22Rv1 (cell line): ENCODE measurements around the gene CDCA8.

Experiments used
- H3K27ac ChIP-seq: fragments of 450-650 bp; 2 replicates; pipeline ENCODE4 v1.5.1; 2017
- ZFX ChIP-seq: fragments of 450-650 bp; IDR thresholded peaks from 2 replicates; pipeline ENCODE4 v1.6.1; 2017; ENCODE audit warnings: antibody characterized with exemption, borderline replicate concordance
- TF ChIP-seq, protein P1 (sequence below): fragments of 450-650 bp; IDR thresholded peaks from 2 replicates; pipeline ENCODE4 v1.5.1; 2017; ENCODE audit warnings: mild to moderate bottlenecking

CDCA8 gene

GRCh38 chr1:37655274-37655673, 37.0 kb upstream of the CDCA8 start:
- TF ChIP-seq, protein P1, sequence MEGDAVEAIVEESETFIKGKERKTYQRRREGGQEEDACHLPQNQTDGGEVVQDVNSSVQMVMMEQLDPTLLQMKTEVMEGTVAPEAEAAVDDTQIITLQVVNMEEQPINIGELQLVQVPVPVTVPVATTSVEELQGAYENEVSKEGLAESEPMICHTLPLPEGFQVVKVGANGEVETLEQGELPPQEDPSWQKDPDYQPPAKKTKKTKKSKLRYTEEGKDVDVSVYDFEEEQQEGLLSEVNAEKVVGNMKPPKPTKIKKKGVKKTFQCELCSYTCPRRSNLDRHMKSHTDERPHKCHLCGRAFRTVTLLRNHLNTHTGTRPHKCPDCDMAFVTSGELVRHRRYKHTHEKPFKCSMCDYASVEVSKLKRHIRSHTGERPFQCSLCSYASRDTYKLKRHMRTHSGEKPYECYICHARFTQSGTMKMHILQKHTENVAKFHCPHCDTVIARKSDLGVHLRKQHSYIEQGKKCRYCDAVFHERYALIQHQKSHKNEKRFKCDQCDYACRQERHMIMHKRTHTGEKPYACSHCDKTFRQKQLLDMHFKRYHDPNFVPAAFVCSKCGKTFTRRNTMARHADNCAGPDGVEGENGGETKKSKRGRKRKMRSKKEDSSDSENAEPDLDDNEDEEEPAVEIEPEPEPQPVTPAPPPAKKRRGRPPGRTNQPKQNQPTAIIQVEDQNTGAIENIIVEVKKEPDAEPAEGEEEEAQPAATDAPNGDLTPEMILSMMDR = no peak
- TF ChIP-seq ZFX = no peak
- H3K27ac ChIP-seq = no peak overlapping the region

- H3K27ac ChIP-seq = no peak overlapping the region
- TF ChIP-seq ZFX = no peak
- TF ChIP-seq, protein P1 = no peak
These were observed 36.3 kb upstream of the CDCA8 start for GRCh38 chr1:37656026-37656425.

DNA sequence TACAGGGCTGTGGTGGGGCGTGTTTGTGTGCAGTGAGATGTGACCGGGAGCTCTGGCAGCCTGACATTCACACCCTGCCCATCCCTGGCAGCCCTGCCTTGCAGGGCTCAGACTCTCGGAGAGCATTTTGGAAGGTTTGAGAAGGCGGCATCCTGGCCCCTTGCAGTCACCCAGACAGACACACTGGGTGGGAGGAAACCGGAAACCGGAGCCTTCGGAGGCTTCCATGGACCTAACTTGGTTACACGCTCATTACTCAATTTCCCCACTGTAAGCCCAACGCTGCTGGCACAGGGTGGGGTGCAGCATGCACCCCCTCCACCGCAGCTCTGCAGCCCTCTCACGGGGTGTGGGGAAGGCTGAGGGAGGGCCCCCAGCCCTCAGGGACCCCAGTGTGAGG, 35.4 kb upstream of the CDCA8 start:
- no peak overlapping the region for H3K27ac ChIP-seq
- TF ChIP-seq, protein P1 = no peak
- no peak for TF ChIP-seq ZFX

- H3K27ac ChIP-seq = no peak overlapping the region
- TF ChIP-seq, protein P1 = no peak
- no peak for TF ChIP-seq ZFX
These were observed 34.5 kb upstream of the CDCA8 start for GRCh38 chr1:37657620-37658412.

DNA sequence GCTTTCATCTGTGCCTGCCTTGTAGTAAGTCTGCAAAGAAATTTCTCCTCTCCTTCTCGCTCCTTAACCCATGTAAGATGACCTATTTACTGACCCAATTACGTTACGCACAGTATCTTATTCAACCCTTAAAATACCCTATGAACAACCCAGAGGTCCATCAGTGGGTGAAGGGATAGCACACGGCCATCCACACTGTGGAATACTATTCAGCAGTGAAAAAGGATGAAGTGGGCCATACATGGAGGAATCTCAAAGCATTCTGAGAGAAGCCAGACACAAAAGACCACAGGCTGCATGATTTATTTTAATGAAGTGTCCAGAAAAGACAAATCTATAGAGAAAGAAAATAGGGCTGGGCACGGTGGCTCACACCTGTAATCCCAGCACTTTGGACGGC, 33.8 kb upstream of the CDCA8 start:
- TF ChIP-seq, protein P1 = no peak
- no peak for TF ChIP-seq ZFX

DNA sequence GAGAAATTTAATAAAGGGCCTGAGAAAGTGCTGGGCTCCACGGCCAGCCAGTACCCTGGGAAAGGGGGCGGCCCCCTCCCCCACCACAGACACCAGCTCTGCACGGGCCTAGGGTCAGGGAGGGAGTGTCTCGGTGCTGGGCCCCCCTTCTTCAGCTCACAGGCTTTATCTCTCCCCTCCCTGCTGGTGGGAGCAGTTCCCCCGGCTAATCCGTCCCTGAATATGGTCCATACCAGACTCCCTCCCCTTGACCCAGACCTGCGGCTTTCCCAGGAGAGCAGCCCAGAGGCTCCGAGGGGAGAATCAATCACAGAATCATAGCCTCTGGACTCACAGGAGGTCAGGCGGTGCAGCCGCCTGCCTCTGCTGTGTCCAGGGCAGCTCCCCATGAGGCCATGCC, 31.7 kb upstream of the CDCA8 start:
- no peak for TF ChIP-seq ZFX
- TF ChIP-seq, protein P1 = no peak
- H3K27ac ChIP-seq = no peak overlapping the region

More for the DNA sequence above, 33.8 kb upstream of the CDCA8 start:
- no peak overlapping the region for H3K27ac ChIP-seq

DNA sequence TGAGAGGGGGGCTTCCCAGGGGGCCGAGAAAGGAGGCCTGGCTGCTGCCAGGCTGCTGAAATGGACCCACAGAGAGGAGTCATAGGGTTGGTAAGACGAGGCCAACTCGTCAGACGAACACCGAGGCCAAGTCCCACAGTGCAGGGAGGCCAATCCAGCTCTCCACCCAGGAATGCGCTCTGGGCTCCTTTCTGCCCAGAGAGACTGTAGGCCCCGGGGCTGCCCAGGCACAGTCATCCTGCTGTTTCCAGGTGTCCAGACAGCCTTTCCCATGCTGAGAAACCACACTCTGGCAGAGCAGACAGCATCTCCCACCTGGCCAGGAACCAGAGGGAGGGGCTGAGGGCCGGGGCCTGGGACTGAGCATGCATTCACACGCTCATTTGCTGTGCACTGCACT, 30.9 kb upstream of the CDCA8 start:
- no peak overlapping the region for H3K27ac ChIP-seq
- TF ChIP-seq, protein P1 = no peak
- no peak for TF ChIP-seq ZFX
